Skeletal muscle tissue (tissue), 4 donors: ENCODE data around the gene MOSPD2. TPM values are rescaled to one million over a fixed set of nuclear protein-coding genes. Genes with fewer than 3 reads are reported as not detected.

Source experiments
- H3K27ac ChIP-seq: one replicate; pipeline ENCODE4 v1.7.0; 2013; ENCODE audit warnings: mild to moderate bottlenecking, low read depth, low read length, inconsistent platforms
- H3K27me3 ChIP-seq, 3 donors: one replicate each; pipeline ENCODE4 v1.7.0; 2013; ENCODE audit warnings: low read length in 3 of 3; ENCODE audit not compliant: control insufficient read depth in 3 of 3, insufficient read depth in 3 of 3
- H3K36me3 ChIP-seq, 3 donors: one replicate each; pipeline ENCODE4 v1.7.0; 2013; ENCODE audit warnings: low read length in 3 of 3; ENCODE audit not compliant: control insufficient read depth in 3 of 3, insufficient read depth in 3 of 3
- H3K4me1 ChIP-seq, 3 donors: one replicate each; pipeline ENCODE4 v1.7.0; 2013; ENCODE audit warnings: low read length in 3 of 3, mild to moderate bottlenecking in 3 of 3; ENCODE audit not compliant: control insufficient read depth in 3 of 3, insufficient read depth in 3 of 3
- H3K4me3 ChIP-seq, 3 donors: one replicate each; pipeline ENCODE4 v1.7.0; 2013; ENCODE audit warnings: low read length in 3 of 3
- H3K9ac ChIP-seq, 3 donors: one replicate each; pipeline ENCODE4 v1.7.0; 2013; ENCODE audit warnings: low read length in 3 of 3, mild to moderate bottlenecking in 3 of 3, moderate library complexity in 2 of 3, low read depth in 1 of 3
- H3K9me3 ChIP-seq, 3 donors: one replicate each; pipeline ENCODE4 v1.7.0; 2013; ENCODE audit warnings: low read length in 3 of 3; ENCODE audit not compliant: control insufficient read depth in 3 of 3
- total RNA-seq: library from RNA; depleted of rRNA; stranded (reverse); fragments of >200 nt; gene quantifications from one replicate; pipeline ENCODE4 v1.2.3, GENCODE V29; 2014
- donor health status: Osteomylitis.

MOSPD2 gene
- 5.2 TPM for total RNA-seq

DNA sequence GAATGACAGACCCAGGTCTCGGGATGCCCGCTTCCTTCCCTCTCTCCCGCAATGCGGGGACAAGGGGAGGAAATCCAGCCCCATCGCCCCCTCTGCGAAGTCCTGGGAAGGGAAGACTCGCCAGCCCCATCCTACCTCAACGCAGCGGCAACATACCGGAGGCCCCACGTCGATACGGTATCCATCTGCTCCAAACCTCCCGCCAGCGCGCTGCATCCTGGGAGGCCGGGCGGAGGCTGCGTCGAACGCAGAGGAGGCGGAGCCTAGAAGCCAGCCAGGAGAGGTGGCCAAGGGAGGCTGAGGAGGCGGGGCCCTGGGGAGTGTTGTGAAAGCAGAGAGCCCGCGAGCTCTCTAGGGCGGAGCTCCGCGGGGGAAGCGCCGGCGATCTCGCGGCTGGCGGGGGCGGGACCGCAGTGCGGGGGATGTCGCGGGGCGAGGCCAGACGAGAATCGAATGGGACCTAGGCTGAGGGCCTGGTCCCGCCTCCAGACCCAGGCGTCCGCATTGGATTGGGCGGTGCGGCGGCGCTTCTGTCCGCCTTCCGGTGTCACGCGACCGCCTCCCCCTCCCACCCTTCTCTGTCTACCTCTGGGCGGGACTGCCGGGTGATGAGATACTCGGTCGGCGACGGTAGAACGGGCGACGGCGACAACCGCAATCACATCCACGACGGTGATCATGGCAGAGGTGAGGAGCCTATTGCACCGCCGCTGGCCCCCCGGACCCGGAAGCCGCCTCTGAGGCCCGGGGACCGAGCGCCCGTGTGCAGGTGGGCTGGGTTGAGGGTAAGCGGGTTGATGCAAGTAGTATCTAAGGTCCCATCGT, at the start of gene MOSPD2, which contains the start of gene FANCB:
MOSPD2 (plus strand) TSS at position 571 of the 825 bp plus-strand sequence; CDS start at position 679, 108 bp downstream.
FANCB (minus strand) TSS at position 219 of the 825 bp plus-strand sequence. CDS start 7,559 bp downstream, outside the sequence.
- peak within 1 kb of the TSS; percentile 74 to 85 (median 82) for H3K9ac ChIP-seq
- no peaks in the 10 kb centered on the region for H3K27me3 ChIP-seq
- H3K9me3 ChIP-seq = peaks cover 0 to 2% (median 0%) of the 10 kb centered on the region in 3 donors

DNA sequence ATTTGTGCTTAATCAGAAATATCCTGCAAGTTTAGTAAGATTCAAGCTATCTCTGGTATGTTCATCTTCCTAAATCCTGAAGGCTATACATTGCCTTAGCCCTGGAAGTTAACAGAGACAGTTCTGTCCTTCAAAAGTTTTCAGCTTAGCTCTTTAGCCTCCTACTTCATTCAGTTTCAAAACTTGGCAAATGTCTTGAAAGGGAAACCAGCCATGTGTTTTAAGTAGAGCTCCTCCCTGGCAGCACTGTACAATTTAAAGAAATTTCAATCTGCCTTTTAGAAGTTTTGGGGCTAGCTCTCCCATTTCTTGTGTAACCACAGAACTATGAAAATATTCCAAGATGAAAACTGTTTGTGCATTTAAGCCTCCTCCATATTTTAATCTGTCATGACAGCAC, 47.4 kb upstream of the MOSPD2 start:
- H3K9me3 ChIP-seq = no peaks in the 10 kb centered on the region
- H3K36me3 ChIP-seq = no peaks in the 10 kb centered on the region
- no peak overlapping the region for H3K9ac ChIP-seq
- H3K4me1 ChIP-seq = no peaks in the 10 kb centered on the region
- H3K27me3 ChIP-seq = no peaks in the 10 kb centered on the region
- no peak overlapping the region for H3K4me3 ChIP-seq
- no peak overlapping the region for H3K27ac ChIP-seq

More for the DNA sequence above, at the start of gene MOSPD2, which contains the start of gene FANCB:
- peaks cover 0 to 8% (median 5%) of the 10 kb centered on the region in 3 donors for H3K4me1 ChIP-seq
- peak within 1 kb of the TSS; percentile 74 for H3K27ac ChIP-seq
- no peaks in the 10 kb centered on the region for H3K36me3 ChIP-seq
- peak within 1 kb of the TSS; percentile 83 to 87 (median 87) for H3K4me3 ChIP-seq

DNA sequence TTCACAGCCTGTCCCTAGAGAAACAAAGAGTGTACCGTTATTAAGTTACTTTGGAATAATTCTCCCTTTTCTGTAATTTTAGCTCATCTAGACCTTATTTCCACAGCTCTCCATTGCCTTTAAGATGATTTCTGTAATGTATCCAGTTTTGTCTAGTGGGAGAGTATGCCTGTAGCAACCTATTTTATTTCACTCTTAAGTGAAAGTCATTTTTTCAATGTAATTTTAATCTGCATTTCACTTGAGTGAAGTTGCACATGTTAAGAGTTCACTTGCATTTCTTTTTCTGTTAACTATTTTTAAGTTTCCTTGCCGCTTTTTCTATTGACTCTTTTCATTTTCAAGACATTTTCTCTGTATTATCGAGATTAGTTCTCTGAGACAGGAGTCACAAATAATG, 46.9 kb upstream of the MOSPD2 start:
- no peak overlapping the region for H3K4me3 ChIP-seq
- H3K9ac ChIP-seq = no peak overlapping the region
- H3K27ac ChIP-seq = no peak overlapping the region
- no peaks in the 10 kb centered on the region for H3K4me1 ChIP-seq
- H3K27me3 ChIP-seq = no peaks in the 10 kb centered on the region
- H3K9me3 ChIP-seq = no peaks in the 10 kb centered on the region
- no peaks in the 10 kb centered on the region for H3K36me3 ChIP-seq

DNA sequence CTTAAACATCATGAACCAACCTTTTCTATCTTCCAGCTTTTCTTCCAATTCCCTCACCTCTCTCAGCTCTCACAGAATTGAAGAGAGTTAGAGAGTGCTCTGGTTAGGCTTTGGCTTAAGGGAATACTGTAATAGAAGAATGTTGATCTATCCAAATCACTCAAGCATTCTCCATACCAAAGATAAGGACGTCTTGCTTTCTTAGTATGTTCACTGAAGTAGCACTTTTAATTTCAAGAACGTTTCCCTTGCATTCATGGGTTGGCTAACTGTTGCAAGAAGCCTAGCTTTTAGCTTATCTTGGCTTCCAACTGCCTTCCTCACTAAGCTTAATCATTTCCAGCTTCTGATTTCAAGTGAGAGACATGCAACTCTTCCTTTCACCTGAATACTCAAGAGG, 43.6 kb upstream of the MOSPD2 start:
- Histone ChIP-seq H3K9ac (no peak overlapping the region), H3K36me3 (no peaks in the 10 kb centered on the region), H3K4me1 (no peaks in the 10 kb centered on the region), H3K27me3 (no peaks in the 10 kb centered on the region), H3K9me3 (no peaks in the 10 kb centered on the region), H3K4me3 (no peak overlapping the region), H3K27ac (no peak overlapping the region)

DNA sequence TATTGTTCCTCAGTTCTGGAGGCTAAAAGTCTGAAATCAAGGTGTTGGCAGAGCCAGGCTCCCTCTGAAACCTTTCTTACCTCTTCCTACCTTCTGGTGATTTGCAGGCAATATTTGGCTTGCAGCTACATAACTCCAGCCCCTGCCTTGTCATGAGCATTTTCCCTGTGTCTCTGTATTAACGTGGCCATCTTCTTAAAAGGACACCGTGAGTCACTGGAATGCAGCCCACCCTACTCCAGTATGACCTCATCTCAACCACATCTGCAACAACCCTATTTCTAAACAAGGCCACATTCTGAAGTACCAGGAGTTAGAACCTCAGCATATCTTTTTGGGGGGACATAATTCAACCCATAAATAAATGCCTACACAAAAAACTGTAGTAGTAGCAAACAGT, 41.1 kb upstream of the MOSPD2 start:
- no peaks in the 10 kb centered on the region for H3K9me3 ChIP-seq
- no peak overlapping the region for H3K4me3 ChIP-seq
- no peaks in the 10 kb centered on the region for H3K36me3 ChIP-seq
- H3K27me3 ChIP-seq = no peaks in the 10 kb centered on the region
- H3K4me1 ChIP-seq = no peaks in the 10 kb centered on the region
- no peak overlapping the region for H3K9ac ChIP-seq
- H3K27ac ChIP-seq = no peak overlapping the region

DNA sequence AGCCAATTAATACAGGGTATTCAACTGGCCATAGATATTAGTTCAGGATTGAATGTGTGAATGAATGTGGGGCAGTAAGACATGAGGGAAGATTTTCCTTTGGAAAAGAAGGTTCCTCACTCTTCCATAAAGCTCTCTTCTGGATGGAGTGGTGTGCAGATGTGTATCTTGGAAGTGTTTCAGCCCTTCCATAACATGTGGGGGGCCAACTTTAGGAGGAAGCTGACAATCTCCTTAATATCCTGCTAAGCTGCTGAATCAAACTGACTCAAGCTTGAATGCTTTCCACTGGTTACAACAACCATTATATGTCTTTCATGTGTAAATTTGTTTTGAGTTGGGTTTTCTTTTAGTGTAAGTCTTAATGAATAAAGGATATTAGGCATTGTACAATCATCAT, 40.6 kb upstream of the MOSPD2 start:
- Histone ChIP-seq H3K27me3 (no peaks in the 10 kb centered on the region), H3K4me3 (no peak overlapping the region), H3K27ac (no peak overlapping the region), H3K9me3 (no peaks in the 10 kb centered on the region), H3K9ac (no peak overlapping the region), H3K36me3 (no peaks in the 10 kb centered on the region), H3K4me1 (no peaks in the 10 kb centered on the region)

DNA sequence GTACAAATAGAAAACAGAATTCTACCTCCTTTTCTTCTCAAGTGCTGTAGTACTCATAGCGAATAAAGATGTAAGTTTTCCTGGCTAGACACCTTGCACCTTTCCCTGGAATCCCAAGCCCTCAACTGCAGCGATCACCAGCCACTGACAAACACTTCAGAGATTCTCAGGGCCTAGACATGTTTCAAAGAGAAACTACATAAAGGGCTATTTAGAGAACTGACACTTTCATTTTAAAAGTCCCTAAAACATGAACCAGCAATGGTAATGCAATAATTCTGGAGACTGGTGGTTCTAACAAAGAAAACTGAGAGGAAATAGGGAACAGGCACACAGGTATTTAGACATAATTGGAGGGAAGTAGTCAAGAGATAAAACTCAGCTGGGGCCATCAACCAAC, 36.1 kb upstream of the MOSPD2 start:
- Histone ChIP-seq H3K36me3 (no peaks in the 10 kb centered on the region), H3K27ac (no peak overlapping the region), H3K27me3 (no peaks in the 10 kb centered on the region), H3K9ac (no peak overlapping the region), H3K4me3 (no peak overlapping the region), H3K9me3 (no peaks in the 10 kb centered on the region), H3K4me1 (no peaks in the 10 kb centered on the region)

DNA sequence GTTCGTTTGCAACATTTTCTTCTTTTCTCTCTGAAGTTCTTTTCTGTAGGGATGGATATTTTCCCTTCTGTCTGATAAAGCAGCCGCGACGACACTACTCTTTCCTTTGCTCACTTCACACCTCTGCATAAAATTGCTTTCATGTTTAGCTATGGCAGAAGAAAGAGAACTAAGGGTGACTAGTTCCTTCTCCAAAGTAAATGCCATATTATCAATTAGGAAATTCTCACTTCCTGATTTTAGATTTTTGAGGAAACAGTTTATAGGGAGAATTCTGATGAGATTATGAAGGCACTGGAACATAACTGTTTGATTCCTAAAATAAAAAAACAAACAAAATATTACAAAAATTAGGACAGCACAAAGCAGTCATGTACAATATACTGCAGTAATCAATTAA, 29.6 kb upstream of the MOSPD2 start:
- Histone ChIP-seq H3K9me3 (no peaks in the 10 kb centered on the region), H3K4me3 (no peak overlapping the region), H3K9ac (no peak overlapping the region), H3K27me3 (no peaks in the 10 kb centered on the region), H3K4me1 (no peaks in the 10 kb centered on the region), H3K36me3 (no peaks in the 10 kb centered on the region), H3K27ac (no peak overlapping the region)

DNA sequence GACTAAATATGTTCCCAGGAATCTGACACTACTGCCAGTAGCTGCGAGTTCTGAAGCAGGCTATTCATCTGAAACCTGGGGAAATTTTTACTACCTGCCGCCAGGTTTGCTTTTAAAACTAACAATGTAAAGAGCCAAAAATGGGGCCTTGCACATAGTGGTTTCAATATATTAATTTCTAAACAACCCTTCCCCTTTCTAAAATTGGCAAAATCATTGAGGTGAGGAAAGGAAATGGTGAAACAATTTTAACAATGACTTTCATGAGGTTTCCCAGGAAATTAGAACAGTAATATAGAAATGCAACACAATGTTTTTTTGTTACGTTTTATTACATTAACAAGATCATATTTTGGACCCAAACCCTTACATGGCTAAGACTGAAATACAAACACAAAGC, 21.7 kb upstream of the MOSPD2 start:
- H3K4me3 ChIP-seq = no peak overlapping the region
- no peaks in the 10 kb centered on the region for H3K36me3 ChIP-seq
- H3K9ac ChIP-seq = no peak overlapping the region
- no peaks in the 10 kb centered on the region for H3K9me3 ChIP-seq
- H3K27ac ChIP-seq = no peak overlapping the region
- no peaks in the 10 kb centered on the region for H3K27me3 ChIP-seq
- no peaks in the 10 kb centered on the region for H3K4me1 ChIP-seq

DNA sequence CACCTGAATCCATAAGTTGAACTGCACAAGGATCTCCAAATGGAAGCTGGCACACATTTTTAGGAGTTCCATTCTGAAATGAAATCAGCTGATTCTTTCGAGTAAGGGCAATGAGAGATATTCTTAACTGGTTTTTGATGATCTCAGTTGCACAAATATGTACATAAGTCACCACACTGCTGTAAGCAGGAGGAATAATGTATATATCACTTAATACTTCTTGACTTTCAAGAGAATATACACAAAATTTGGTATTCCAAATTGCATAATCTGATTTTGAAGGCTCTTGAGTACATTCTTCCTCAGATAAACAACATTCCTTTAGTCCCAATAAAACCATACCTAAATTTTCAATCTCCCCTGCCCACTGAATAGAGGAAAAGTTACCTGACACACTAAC, 8.6 kb upstream of the MOSPD2 start:
- Histone ChIP-seq H3K36me3 (no peaks in the 10 kb centered on the region), H3K4me1 (no peaks in the 10 kb centered on the region), H3K9ac (no peak overlapping the region), H3K27ac (no peak overlapping the region), H3K9me3 (peaks cover 0 to 2% (median 0%) of the 10 kb centered on the region in 3 donors), H3K4me3 (no peak overlapping the region), H3K27me3 (no peaks in the 10 kb centered on the region)
